ELR (cell line): ENCODE measurements around the gene YWHAQ.
"Not testable (repeated sequence)": the region's sequence is repeated elsewhere in the genome, so short reads cannot be mapped to it uniquely, and the experiment has no call there.

Experiments
- DNase-seq: peaks from one replicate; pipeline ENCODE4 v3.0.0-alpha.2; 2015; ENCODE audit warnings: low read depth

The YWHAQ gene

GRCh38 chr2:9552219-9553178, 78.3 kb downstream of the YWHAQ start:
- peak; percentile 89 for DNase-seq

- not testable (repeated sequence) for DNase-seq
Measured at GRCh38 chr2:9550859-9551391, 79.9 kb downstream of the YWHAQ start.

- no peak for DNase-seq
Measured at GRCh38 chr2:9549420-9549819, 81.4 kb downstream of the YWHAQ start.

GRCh38 chr2:9548506-9548905, 82.3 kb downstream of the YWHAQ start:
- DNase-seq: peak; percentile 65

- peak; percentile 61 for DNase-seq
Measured at GRCh38 chr2:9547262-9547991, 83.4 kb downstream of the YWHAQ start.

GRCh38 chr2:9545502-9545901, 85.3 kb downstream of the YWHAQ start:
- no peak for DNase-seq

GRCh38 chr2:9543557-9543956, 87.2 kb downstream of the YWHAQ start:
- no peak for DNase-seq

GRCh38 chr2:9539531-9539930, 91.3 kb downstream of the YWHAQ start:
- no peak for DNase-seq

GRCh38 chr2:9538000-9538507, 92.7 kb downstream of the YWHAQ start:
- DNase-seq: no peak

- no peak for DNase-seq
Measured at GRCh38 chr2:9536504-9536903, 94.3 kb downstream of the YWHAQ start.

GRCh38 chr2:9535177-9535576, 95.6 kb downstream of the YWHAQ start:
- no peak for DNase-seq
